H1 (cell line): ENCODE results near the gene SH3RF3.

Source experiments
- CBX5 ChIP-seq: fragments of 300-800, 300-1000 bp; sonication (generic); IDR thresholded peaks from 2 replicates; pipeline ENCODE4 v1.7.1; 2016; ENCODE audit warnings: antibody characterized with exemption, low read length, low read depth
- CHD7 ChIP-seq: fragments of 300-600 bp; sonication (generic); IDR thresholded peaks from 2 replicates; pipeline ENCODE4 v1.7.1; 2012; ENCODE audit warnings: low read length, moderate library complexity, mild to moderate bottlenecking, inconsistent platforms; ENCODE audit not compliant: insufficient replicate concordance
- CTCF ChIP-seq, 3 experiments: IDR thresholded peaks; 1 replicate in 2 of 3; 2 replicates in 1 of 3; pipeline versions ENCODE4 v1.5.1 to v1.6.1; 2011; ENCODE audit warnings: low read length in 3 of 3, mild to moderate bottlenecking in 3 of 3, inconsistent platforms in 2 of 3, low read depth in 1 of 3, moderate library complexity in 1 of 3; ENCODE audit not compliant: insufficient read depth in 1 of 3; ENCODE audit errors: control extremely low read depth in 1 of 3
- EP300 ChIP-seq, 2 experiments: IDR thresholded peaks; 1 replicate in 1 of 2; 2 replicates in 1 of 2; pipeline ENCODE4 v1.6.1; 2011 to 2012; ENCODE audit warnings: low read depth in 2 of 2, low read length in 2 of 2, mild to moderate bottlenecking in 2 of 2, borderline replicate concordance in 1 of 2, inconsistent platforms in 1 of 2, moderate library complexity in 1 of 2
- EZH2 ChIP-seq: fragments of 200-600 bp; sonication (generic); IDR thresholded peaks from 2 replicates; pipeline ENCODE4 v1.7.1; 2012; ENCODE audit warnings: low read depth, mild to moderate bottlenecking, moderate library complexity, low read length, inconsistent platforms; ENCODE audit not compliant: severe bottlenecking
- HDAC2 ChIP-seq, 2 experiments: fragments of 300-600 bp in 1 of 2; sonication (generic) in 1 of 2; IDR thresholded peaks; 2 replicates each; pipeline ENCODE4 v1.6.1; 2011 to 2012; ENCODE audit warnings: low read depth in 2 of 2, low read length in 2 of 2, mild to moderate bottlenecking in 2 of 2, moderate library complexity in 2 of 2, borderline replicate concordance in 1 of 2, inconsistent platforms in 1 of 2
- JUN ChIP-seq: IDR thresholded peaks from 2 replicates; pipeline ENCODE4 v1.6.1; 2011; ENCODE audit warnings: low read depth, mild to moderate bottlenecking, improper control_type of control experiment, low read length
- JUND ChIP-seq: IDR thresholded peaks from 2 replicates; pipeline ENCODE4 v1.6.1; 2011; ENCODE audit warnings: mild to moderate bottlenecking, improper control_type of control experiment, low read length
- KDM1A ChIP-seq: fragments of 200-600, 300-600 bp; sonication (generic); IDR thresholded peaks from 2 replicates; pipeline ENCODE4 v1.7.1; 2016; ENCODE audit warnings: mild to moderate bottlenecking, low read length, borderline replicate concordance
- PHF8 ChIP-seq: fragments of 200-600 bp; sonication (generic); conservative IDR thresholded peaks from 2 replicates; pipeline ENCODE4 v1.7.1; 2012; ENCODE audit warnings: low read depth, mild to moderate bottlenecking, inconsistent platforms, low read length, moderate library complexity
- POLR2A ChIP-seq, 2 experiments: IDR thresholded peaks; 1 replicate in 1 of 2; 2 replicates in 1 of 2; pipeline ENCODE4 v1.6.1; 2011; ENCODE audit warnings: low read depth in 2 of 2, low read length in 2 of 2, mild to moderate bottlenecking in 2 of 2; ENCODE audit errors: control extremely low read depth in 1 of 2
- POLR2AphosphoS5 ChIP-seq: IDR thresholded peaks from 2 replicates; pipeline ENCODE4 v1.6.1; 2011; ENCODE audit warnings: low read depth, low read length
- SIN3A ChIP-seq, 2 experiments: IDR thresholded peaks in 1 of 2; conservative IDR thresholded peaks in 1 of 2; 2 replicates each; pipeline ENCODE4 v1.6.1; 2011 to 2012; ENCODE audit warnings: low read length in 2 of 2, improper control_type of control experiment in 1 of 2, low read depth in 1 of 2, mild to moderate bottlenecking in 1 of 2
- YY1 ChIP-seq: IDR thresholded peaks from 2 replicates; pipeline ENCODE4 v1.6.1; 2011; ENCODE audit warnings: low read depth, mild to moderate bottlenecking, low read length

GRCh38 chr2:109345653-109346480 lies 216.9 kb downstream of the SH3RF3 start:
- TF ChIP-seq SIN3A (conservative IDR thresholded peaks at IDR 0.05 in 1 of 2, IDR thresholded peaks at IDR 0.05 in 1 of 2; ENCODE audit: low read depth in 1 of 2, low read length in 2 of 2) (no peak), JUN (no peak), POLR2AphosphoS5 (no peak), CTCF (IDR thresholded peaks at IDR 0.05; ENCODE audit: control extremely low read depth in 1 of 3, insufficient read depth in 1 of 3, low read depth in 1 of 3, low read length in 3 of 3) (no peak), HDAC2 (IDR thresholded peaks at IDR 0.05; ENCODE audit: borderline replicate concordance in 1 of 2, low read depth in 2 of 2, low read length in 2 of 2) (no peak), YY1 (no peak), CHD7 (no peak), POLR2A (IDR thresholded peaks at IDR 0.05; ENCODE audit: control extremely low read depth in 1 of 2, low read depth in 2 of 2, low read length in 2 of 2) (no peak), EP300 (IDR thresholded peaks at IDR 0.05; ENCODE audit: borderline replicate concordance in 1 of 2, low read depth in 2 of 2, low read length in 2 of 2) (no peak), EZH2 (no peak), CBX5 (no peak), PHF8 (no peak), KDM1A (no peak), JUND (no peak)
